GM18526 (cell line): ENCODE data around the gene KCNQ4.

Experiments used
- POLR2A ChIP-seq: IDR thresholded peaks from 3 replicates; pipeline ENCODE4 v1.6.1; 2011; ENCODE audit not compliant: insufficient read length; ENCODE audit errors: extremely low read depth

Gene KCNQ4

GRCh38 chr1:40783001-40783905 lies at the start of gene KCNQ4:
KCNQ4 (plus strand) TSS chr1:40783787; CDS start chr1:40784094, 307 bp downstream.
- no peak for TF ChIP-seq POLR2A

- TF ChIP-seq POLR2A = no peak
These were observed 48.5 kb upstream of the KCNQ4 start for GRCh38 chr1:40734882-40735628.

- no peak for TF ChIP-seq POLR2A
These were observed 47.5 kb upstream of the KCNQ4 start for GRCh38 chr1:40736085-40736531.

- TF ChIP-seq POLR2A = no peak
These were observed 44.8 kb upstream of the KCNQ4 start for GRCh38 chr1:40738831-40739230.

- no peak for TF ChIP-seq POLR2A
These were observed 44.1 kb upstream of the KCNQ4 start for GRCh38 chr1:40739455-40740008.

GRCh38 chr1:40740039-40740996 lies 43.3 kb upstream of the KCNQ4 start:
- no peak for TF ChIP-seq POLR2A

- no peak for TF ChIP-seq POLR2A
These were observed 42.4 kb upstream of the KCNQ4 start for GRCh38 chr1:40740997-40741736.

GRCh38 chr1:40742363-40743061 lies 41.1 kb upstream of the KCNQ4 start:
- no peak for TF ChIP-seq POLR2A

GRCh38 chr1:40743452-40743851 lies 40.1 kb upstream of the KCNQ4 start:
- no peak for TF ChIP-seq POLR2A

GRCh38 chr1:40743860-40744259 lies 39.7 kb upstream of the KCNQ4 start:
- TF ChIP-seq POLR2A = no peak

- TF ChIP-seq POLR2A = no peak
These were observed 38.4 kb upstream of the KCNQ4 start for GRCh38 chr1:40745176-40745575.

- no peak for TF ChIP-seq POLR2A
These were observed 37.1 kb upstream of the KCNQ4 start for GRCh38 chr1:40746344-40747090.
